ENCODE results near the gene IQCE.
"Not testable (repeated sequence)": the region's sequence is repeated elsewhere in the genome, so short reads cannot be mapped to it uniquely, and the experiment has no call there.

Gene IQCE

GRCh38 chr7:2601907-2602306, 43.1 kb downstream of the IQCE start:
- no peak for DNase-seq (ENCODE audit: low read depth)

- no peak for DNase-seq (ENCODE audit: low read depth)
Measured at GRCh38 chr7:2602406-2603043, 43.7 kb downstream of the IQCE start.

GRCh38 chr7:2603044-2603965, 44.5 kb downstream of the IQCE start:
- no peak for DNase-seq (ENCODE audit: low read depth)

GRCh38 chr7:2604608-2605174, 45.9 kb downstream of the IQCE start:
- DNase-seq (ENCODE audit: low read depth): no peak

GRCh38 chr7:2605608-2606538, 47.1 kb downstream of the IQCE start:
- DNase-seq (ENCODE audit: low read depth): no peak

GRCh38 chr7:2606539-2606936, 47.8 kb downstream of the IQCE start:
- no peak for DNase-seq (ENCODE audit: low read depth)

GRCh38 chr7:2607122-2607922, 48.5 kb downstream of the IQCE start:
- DNase-seq (ENCODE audit: low read depth): no peak

- no peak for DNase-seq (ENCODE audit: low read depth)
Measured at GRCh38 chr7:2607923-2608904, 49.4 kb downstream of the IQCE start.

- no peak for DNase-seq (ENCODE audit: low read depth)
Measured at GRCh38 chr7:2608921-2609411, 50.2 kb downstream of the IQCE start.

GRCh38 chr7:2609646-2610045, 50.9 kb downstream of the IQCE start:
- DNase-seq (ENCODE audit: low read depth): not testable (repeated sequence)

GRCh38 chr7:2610466-2610865, 51.7 kb downstream of the IQCE start:
- no peak for DNase-seq (ENCODE audit: low read depth)

- DNase-seq (ENCODE audit: low read depth): no peak
Measured at GRCh38 chr7:2610898-2611297, 52.1 kb downstream of the IQCE start.

GRCh38 chr7:2611401-2611800, 52.6 kb downstream of the IQCE start:
- no peak for DNase-seq (ENCODE audit: low read depth)

- no peak for DNase-seq (ENCODE audit: low read depth)
Measured at GRCh38 chr7:2611922-2612321, 53.1 kb downstream of the IQCE start.

- DNase-seq (ENCODE audit: low read depth): no peak
Measured at GRCh38 chr7:2612445-2613097, 53.8 kb downstream of the IQCE start.

- DNase-seq (ENCODE audit: low read depth): no peak
Measured at GRCh38 chr7:2613098-2613930, 54.5 kb downstream of the IQCE start.

- DNase-seq (ENCODE audit: low read depth): no peak
Measured at GRCh38 chr7:2613931-2614600, 55.3 kb downstream of the IQCE start.
